ENCODE data around the gene PLIN3.
"Not testable (repeated sequence)": the region's sequence is repeated elsewhere in the genome, so short reads cannot be mapped to it uniquely, and the experiment has no call there.

PLIN3 gene

GRCh38 chr19:4891066-4891465, 23.6 kb upstream of the PLIN3 start:
- ChIA-PET CTCF (no interaction called here), POLR2A (no interaction called here)
- no peak for DNase-seq
- H3K4me3 ChIP-seq (ENCODE audit: control insufficient read depth in 1 of 7, extremely low read depth in 1 of 7, insufficient read depth in 4 of 7, low read depth in 2 of 7, low read length in 6 of 7) = no peak overlapping the region
- H3K9me3 ChIP-seq (ENCODE audit: control extremely low read depth in 1 of 5, control insufficient read depth in 4 of 5, insufficient read depth in 2 of 5, low read depth in 1 of 5, low read length in 4 of 5) = no peaks in the 10 kb centered on the region
- WGBS (ENCODE audit: insufficient coverage) = over 99% methylated on average over 21 of the region's 22 CpGs
- peaks cover 0 to 3% (median 0%) of the 10 kb centered on the region in 4 experiments for H3K36me3 ChIP-seq (ENCODE audit: control insufficient read depth in 4 of 4, insufficient read depth in 4 of 4, low read length in 3 of 4)
- H3K27ac ChIP-seq (ENCODE audit: insufficient read depth in 1 of 2, low read depth in 1 of 2, low read length in 2 of 2, poor library complexity in 1 of 2, severe bottlenecking in 2 of 2) = no peak overlapping the region
- H3K27me3 ChIP-seq (replicated peaks in 2 of 5; ENCODE audit: control insufficient read depth in 4 of 5, insufficient read depth in 5 of 5, low read length in 4 of 5) = no peaks in the 10 kb centered on the region
- H3K4me1 ChIP-seq (ENCODE audit: control extremely low read depth in 1 of 4, control insufficient read depth in 4 of 4, insufficient read depth in 4 of 4, low read length in 3 of 4) = peaks cover 0 to 7% (median 2%) of the 10 kb centered on the region in 4 experiments

- no peak overlapping the region for H3K4me3 ChIP-seq (ENCODE audit: control insufficient read depth in 1 of 7, extremely low read depth in 1 of 7, insufficient read depth in 4 of 7, low read depth in 2 of 7, low read length in 6 of 7)
- H3K27ac ChIP-seq (ENCODE audit: insufficient read depth in 1 of 2, low read depth in 1 of 2, low read length in 2 of 2, poor library complexity in 1 of 2, severe bottlenecking in 2 of 2) = no peak overlapping the region
- WGBS (ENCODE audit: insufficient coverage) = 94% methylated on average over 8 of the region's 14 CpGs
- peaks cover 0 to 3% (median 0%) of the 10 kb centered on the region in 4 experiments for H3K36me3 ChIP-seq (ENCODE audit: control insufficient read depth in 4 of 4, insufficient read depth in 4 of 4, low read length in 3 of 4)
- no peaks in the 10 kb centered on the region for H3K4me1 ChIP-seq (ENCODE audit: control extremely low read depth in 1 of 4, control insufficient read depth in 4 of 4, insufficient read depth in 4 of 4, low read length in 3 of 4)
- H3K27me3 ChIP-seq (replicated peaks in 2 of 5; ENCODE audit: control insufficient read depth in 4 of 5, insufficient read depth in 5 of 5, low read length in 4 of 5) = no peaks in the 10 kb centered on the region
- CTCF ChIA-PET = no interaction called here
- POLR2A ChIA-PET = no interaction called here
- DNase-seq = no peak
- no peaks in the 10 kb centered on the region for H3K9me3 ChIP-seq (ENCODE audit: control extremely low read depth in 1 of 5, control insufficient read depth in 4 of 5, insufficient read depth in 2 of 5, low read depth in 1 of 5, low read length in 4 of 5)
Measured at GRCh38 chr19:4889034-4889815, 21.8 kb upstream of the PLIN3 start.

- H3K27me3 ChIP-seq (replicated peaks in 2 of 5; ENCODE audit: control insufficient read depth in 4 of 5, insufficient read depth in 5 of 5, low read length in 4 of 5); CTCF ChIA-PET; POLR2A ChIA-PET; DNase-seq; H3K36me3 ChIP-seq (ENCODE audit: control insufficient read depth in 4 of 4, insufficient read depth in 4 of 4, low read length in 3 of 4); H3K9me3 ChIP-seq (ENCODE audit: control extremely low read depth in 1 of 5, control insufficient read depth in 4 of 5, insufficient read depth in 2 of 5, low read depth in 1 of 5, low read length in 4 of 5); H3K27ac ChIP-seq (ENCODE audit: insufficient read depth in 1 of 2, low read depth in 1 of 2, low read length in 2 of 2, poor library complexity in 1 of 2, severe bottlenecking in 2 of 2); H3K4me1 ChIP-seq (ENCODE audit: control extremely low read depth in 1 of 4, control insufficient read depth in 4 of 4, insufficient read depth in 4 of 4, low read length in 3 of 4); H3K4me3 ChIP-seq (ENCODE audit: control insufficient read depth in 1 of 7, extremely low read depth in 1 of 7, insufficient read depth in 4 of 7, low read depth in 2 of 7, low read length in 6 of 7): not testable (repeated sequence)
- WGBS (ENCODE audit: insufficient coverage) = no CpG with 5 or more reads among the region's 6 CpGs
Measured at GRCh38 chr19:4887803-4888202, 20.3 kb upstream of the PLIN3 start.

GRCh38 chr19:4884993-4885392, 17.5 kb upstream of the PLIN3 start:
- POLR2A ChIA-PET; H3K27ac ChIP-seq (ENCODE audit: insufficient read depth in 1 of 2, low read depth in 1 of 2, low read length in 2 of 2, poor library complexity in 1 of 2, severe bottlenecking in 2 of 2); H3K4me3 ChIP-seq (ENCODE audit: control insufficient read depth in 1 of 7, extremely low read depth in 1 of 7, insufficient read depth in 4 of 7, low read depth in 2 of 7, low read length in 6 of 7); DNase-seq; CTCF ChIA-PET; H3K36me3 ChIP-seq (ENCODE audit: control insufficient read depth in 4 of 4, insufficient read depth in 4 of 4, low read length in 3 of 4); H3K9me3 ChIP-seq (ENCODE audit: control extremely low read depth in 1 of 5, control insufficient read depth in 4 of 5, insufficient read depth in 2 of 5, low read depth in 1 of 5, low read length in 4 of 5); H3K4me1 ChIP-seq (ENCODE audit: control extremely low read depth in 1 of 4, control insufficient read depth in 4 of 4, insufficient read depth in 4 of 4, low read length in 3 of 4); H3K27me3 ChIP-seq (replicated peaks in 2 of 5; ENCODE audit: control insufficient read depth in 4 of 5, insufficient read depth in 5 of 5, low read length in 4 of 5): not testable (repeated sequence)
- WGBS (ENCODE audit: insufficient coverage) = no CpG with 5 or more reads among the region's 6 CpGs

GRCh38 chr19:4882874-4883273, 15.4 kb upstream of the PLIN3 start:
- H3K9me3 ChIP-seq (ENCODE audit: control extremely low read depth in 1 of 5, control insufficient read depth in 4 of 5, insufficient read depth in 2 of 5, low read depth in 1 of 5, low read length in 4 of 5); H3K36me3 ChIP-seq (ENCODE audit: control insufficient read depth in 4 of 4, insufficient read depth in 4 of 4, low read length in 3 of 4); DNase-seq; H3K27ac ChIP-seq (ENCODE audit: insufficient read depth in 1 of 2, low read depth in 1 of 2, low read length in 2 of 2, poor library complexity in 1 of 2, severe bottlenecking in 2 of 2); CTCF ChIA-PET; H3K27me3 ChIP-seq (replicated peaks in 2 of 5; ENCODE audit: control insufficient read depth in 4 of 5, insufficient read depth in 5 of 5, low read length in 4 of 5); H3K4me3 ChIP-seq (ENCODE audit: control insufficient read depth in 1 of 7, extremely low read depth in 1 of 7, insufficient read depth in 4 of 7, low read depth in 2 of 7, low read length in 6 of 7): not testable (repeated sequence)
- POLR2A ChIA-PET = interaction anchor here (0.6 kb wide), 1 partner anchor 269 kb away, joined by 3 read pairs; no protein-coding TSS in a partner anchor
- WGBS (ENCODE audit: insufficient coverage) = 100% methylated on average over 4 of the region's 6 CpGs
- peaks cover 2 to 16% (median 14%) of the 10 kb centered on the region in 4 experiments for H3K4me1 ChIP-seq (ENCODE audit: control extremely low read depth in 1 of 4, control insufficient read depth in 4 of 4, insufficient read depth in 4 of 4, low read length in 3 of 4)

GRCh38 chr19:4879041-4879440, 11.6 kb upstream of the PLIN3 start:
- Histone ChIP-seq H3K27me3 (replicated peaks in 2 of 5; ENCODE audit: control insufficient read depth in 4 of 5, insufficient read depth in 5 of 5, low read length in 4 of 5) (no peaks in the 10 kb centered on the region), H3K27ac (ENCODE audit: insufficient read depth in 1 of 2, low read depth in 1 of 2, low read length in 2 of 2, poor library complexity in 1 of 2, severe bottlenecking in 2 of 2) (no peak overlapping the region), H3K9me3 (ENCODE audit: control extremely low read depth in 1 of 5, control insufficient read depth in 4 of 5, insufficient read depth in 2 of 5, low read depth in 1 of 5, low read length in 4 of 5) (no peaks in the 10 kb centered on the region), H3K36me3 (ENCODE audit: control insufficient read depth in 4 of 4, insufficient read depth in 4 of 4, low read length in 3 of 4) (no peaks in the 10 kb centered on the region), H3K4me1 (ENCODE audit: control extremely low read depth in 1 of 4, control insufficient read depth in 4 of 4, insufficient read depth in 4 of 4, low read length in 3 of 4) (peaks cover 2 to 20% (median 19%) of the 10 kb centered on the region in 4 experiments), H3K4me3 (ENCODE audit: control insufficient read depth in 1 of 7, extremely low read depth in 1 of 7, insufficient read depth in 4 of 7, low read depth in 2 of 7, low read length in 6 of 7) (peak overlapping the region in 1 of 7 experiments; percentile 55)
- ChIA-PET POLR2A (no interaction called here), CTCF (interaction anchor here (0.6 to 1.4 kb wide), 2 partner anchors 10 to 54 kb away, joined by 3 to 6 read pairs; no protein-coding TSS in a partner anchor)
- 95% methylated on average over 10 of the region's 11 CpGs for WGBS (ENCODE audit: insufficient coverage)
- no peak for DNase-seq

GRCh38 chr19:4878491-4878968, 11.1 kb upstream of the PLIN3 start:
- Histone ChIP-seq H3K27me3 (replicated peaks in 2 of 5; ENCODE audit: control insufficient read depth in 4 of 5, insufficient read depth in 5 of 5, low read length in 4 of 5) (no peaks in the 10 kb centered on the region), H3K36me3 (ENCODE audit: control insufficient read depth in 4 of 4, insufficient read depth in 4 of 4, low read length in 3 of 4) (no peaks in the 10 kb centered on the region), H3K27ac (ENCODE audit: insufficient read depth in 1 of 2, low read depth in 1 of 2, low read length in 2 of 2, poor library complexity in 1 of 2, severe bottlenecking in 2 of 2) (peak overlapping the region in 1 of 2 experiments; percentile 25), H3K4me1 (ENCODE audit: control extremely low read depth in 1 of 4, control insufficient read depth in 4 of 4, insufficient read depth in 4 of 4, low read length in 3 of 4) (peaks cover 2 to 20% (median 19%) of the 10 kb centered on the region in 4 experiments), H3K4me3 (ENCODE audit: control insufficient read depth in 1 of 7, extremely low read depth in 1 of 7, insufficient read depth in 4 of 7, low read depth in 2 of 7, low read length in 6 of 7) (peak overlapping the region in 4 of 7 experiments; percentile 40 to 57 (median 49)), H3K9me3 (ENCODE audit: control extremely low read depth in 1 of 5, control insufficient read depth in 4 of 5, insufficient read depth in 2 of 5, low read depth in 1 of 5, low read length in 4 of 5) (no peaks in the 10 kb centered on the region)
- ChIA-PET POLR2A (no interaction called here), CTCF (interaction anchor here (1.0 to 1.5 kb wide), 3 partner anchors 9 to 33 kb away, joined by 3 to 6 read pairs (median 4); no protein-coding TSS in a partner anchor)
- DNase-seq = peak in 2 of 3 donors; percentile 57 to 64
- WGBS (ENCODE audit: insufficient coverage) = 5% methylated on average over 16 of the region's 23 CpGs

Data from common myeloid progenitor, CD34-positive (primary cell).